ENCODE measurements around the gene FIGN.

Gene FIGN

GRCh38 chr2:163735685-163736432 is at the start of gene FIGN:
TSS of gene FIGN (minus strand) at chr2:163736008. CDS start at chr2:163734927, 1,081 bp downstream.
- peak; percentile 46 to 72 for DNase-seq

GRCh38 chr2:163785162-163785561 is 49.4 kb upstream of the FIGN start:
- no peak for DNase-seq

GRCh38 chr2:163779970-163780597 is 44.3 kb upstream of the FIGN start:
- no peak for DNase-seq

- DNase-seq = no peak
Observed at GRCh38 chr2:163778045-163778781, 42.4 kb upstream of the FIGN start.

- no peak for DNase-seq
Observed at GRCh38 chr2:163775304-163775703, 39.5 kb upstream of the FIGN start.

GRCh38 chr2:163774862-163775261 is 39.1 kb upstream of the FIGN start:
- DNase-seq = no peak

- DNase-seq = no peak
Observed at GRCh38 chr2:163773276-163773675, 37.5 kb upstream of the FIGN start.

GRCh38 chr2:163771596-163771995 is 35.8 kb upstream of the FIGN start:
- no peak for DNase-seq

- DNase-seq = no peak
Observed at GRCh38 chr2:163768881-163769695, 33.3 kb upstream of the FIGN start.

GRCh38 chr2:163767097-163767496 is 31.3 kb upstream of the FIGN start:
- DNase-seq = no peak

- DNase-seq = no peak
Observed at GRCh38 chr2:163764566-163764965, 28.8 kb upstream of the FIGN start.

GRCh38 chr2:163759013-163759412 is 23.2 kb upstream of the FIGN start:
- no peak for DNase-seq

GRCh38 chr2:163757814-163758213 is 22.0 kb upstream of the FIGN start:
- DNase-seq = no peak

- DNase-seq = no peak
Observed at GRCh38 chr2:163756588-163756987, 20.8 kb upstream of the FIGN start.

- DNase-seq = no peak
Observed at GRCh38 chr2:163755366-163755765, 19.6 kb upstream of the FIGN start.

GRCh38 chr2:163753726-163754125 is 17.9 kb upstream of the FIGN start:
- no peak for DNase-seq

- no peak for DNase-seq
Observed at GRCh38 chr2:163752267-163752666, 16.5 kb upstream of the FIGN start.

GRCh38 chr2:163751696-163752095 is 15.9 kb upstream of the FIGN start:
- no peak for DNase-seq

GRCh38 chr2:163748420-163748819 is 12.6 kb upstream of the FIGN start:
- DNase-seq = no peak

- no peak for DNase-seq
Observed at GRCh38 chr2:163741435-163741834, 5.6 kb upstream of the FIGN start.

- DNase-seq = no peak
Observed at GRCh38 chr2:163737563-163737962, 1.8 kb upstream of the FIGN start.

- peak; percentile 69 to 81 for DNase-seq
Observed at GRCh38 chr2:163737190-163737439, 1.3 kb upstream of the FIGN start.

GRCh38 chr2:163736433-163737189 is 803 bp upstream of the FIGN start:
- DNase-seq = peak; percentile 69 to 81

All from NCI-H526 (cell line).